PFSK-1 (cell line): ENCODE results near the gene ADGRB3.

Source experiments
- FOXP2 ChIP-seq: optimal IDR thresholded peaks from 2 replicates; pipeline ENCODE3; 2011; ENCODE audit warnings: borderline replicate concordance, control low read depth, inconsistent platforms; ENCODE audit not compliant: insufficient read depth; ENCODE audit errors: extremely low read length, extremely low read depth
- POLR2AphosphoS5 ChIP-seq: IDR thresholded peaks from 2 replicates; pipeline ENCODE4 v1.6.1; 2012; ENCODE audit warnings: low read depth, mild to moderate bottlenecking, control low read depth, low read length, moderate library complexity
- REST ChIP-seq, 2 experiments: IDR thresholded peaks; 2 replicates each; pipeline versions ENCODE4 v1.6.1 to v1.8.0; 2011 to 2012; ENCODE audit warnings: low read depth in 2 of 2, low read length in 2 of 2, control low read depth in 1 of 2, inconsistent platforms in 1 of 2, mild to moderate bottlenecking in 1 of 2, moderate library complexity in 1 of 2; ENCODE audit not compliant: insufficient read depth in 1 of 2
- SIN3A ChIP-seq: IDR thresholded peaks from 2 replicates; pipeline ENCODE4 v1.6.1; 2012; ENCODE audit warnings: mild to moderate bottlenecking, low read length, moderate library complexity, borderline replicate concordance; ENCODE audit not compliant: insufficient read depth
- TAF1 ChIP-seq: IDR thresholded peaks from 2 replicates; pipeline ENCODE4 v1.6.1; 2012; ENCODE audit warnings: low read length, control low read depth, borderline replicate concordance; ENCODE audit not compliant: insufficient read depth

ADGRB3 gene

GRCh38 chr6:68758559-68758958 is 123.5 kb downstream of the ADGRB3 start:
- TF ChIP-seq SIN3A (no peak), TAF1 (no peak), REST (IDR thresholded peaks at IDR 0.05; ENCODE audit: insufficient read depth in 1 of 2, low read depth in 2 of 2, low read length in 2 of 2) (no peak), FOXP2 (no peak), POLR2AphosphoS5 (no peak)

GRCh38 chr6:68760485-68760884 is 125.4 kb downstream of the ADGRB3 start:
- TF ChIP-seq TAF1 (no peak), FOXP2 (no peak), REST (IDR thresholded peaks at IDR 0.05; ENCODE audit: insufficient read depth in 1 of 2, low read depth in 2 of 2, low read length in 2 of 2) (no peak), SIN3A (no peak), POLR2AphosphoS5 (no peak)

GRCh38 chr6:68760941-68761676 is 126.0 kb downstream of the ADGRB3 start:
- no peak for TF ChIP-seq SIN3A
- TF ChIP-seq POLR2AphosphoS5, result no peak
- TF ChIP-seq FOXP2, result no peak
- no peak for TF ChIP-seq TAF1
- TF ChIP-seq REST (IDR thresholded peaks at IDR 0.05; ENCODE audit: insufficient read depth in 1 of 2, low read depth in 2 of 2, low read length in 2 of 2), result no peak

GRCh38 chr6:68761985-68762384 is 126.9 kb downstream of the ADGRB3 start:
- TF ChIP-seq POLR2AphosphoS5 (no peak), SIN3A (no peak), FOXP2 (no peak), TAF1 (no peak), REST (IDR thresholded peaks at IDR 0.05; ENCODE audit: insufficient read depth in 1 of 2, low read depth in 2 of 2, low read length in 2 of 2) (no peak)

- TF ChIP-seq REST (IDR thresholded peaks at IDR 0.05; ENCODE audit: insufficient read depth in 1 of 2, low read depth in 2 of 2, low read length in 2 of 2), result no peak
- no peak for TF ChIP-seq FOXP2
- TF ChIP-seq TAF1, result no peak
These were observed 136.3 kb downstream of the ADGRB3 start for GRCh38 chr6:68771426-68771825.
